ENCODE data around the gene ZBP1.

- TF ChIP-seq EZH2phosphoT487 (IDR thresholded peaks at IDR 0.05; ENCODE audit: borderline replicate concordance, low read length) (no peak), CTCF (IDR thresholded peaks at IDR 0.05; ENCODE audit: low read depth, low read length, poor library complexity, severe bottlenecking) (no peak)
Measured at GRCh38 chr20:57564180-57564802, 55.9 kb downstream of the ZBP1 start.
